Activated B cell treated with CpG ODN at 0.5 μM for 24 hours (primary cell): ENCODE results near the gene ZNF652. TPM values are rescaled to one million over a fixed set of nuclear protein-coding genes. Genes with fewer than 3 reads are reported as not detected.
A peak's percentile ranks its signal among the peaks of the same experiment; 100 is the strongest.

ENCODE experiments used
- ATAC-seq: fragments of 200-7000 bp; cut with Tn5 transposase; one replicate; pipeline ENCODE4 v1.10.0; 2021; ENCODE audit warnings: low read depth, mild to moderate bottlenecking, moderate library complexity
- CTCF ChIA-PET: fragments of 350-600 bp; sonication (Branson Sonifier 250); formaldehyde crosslinking; loops from one replicate; lab custom pipeline; 2021; ENCODE audit warnings: antibody characterized with exemption; lab: Charles Lee
- POLR2A ChIA-PET: fragments of 350-600 bp; sonication (Branson Sonifier 250); formaldehyde crosslinking; loops from one replicate; lab custom pipeline; 2021; ENCODE audit warnings: antibody characterized with exemption; lab: Charles Lee
- DNase-seq: peaks from one replicate; pipeline ENCODE4 v3.0.0; 2022
- H3K27ac Mint-ChIP-seq: one replicate; pipeline ENCODE4 v1.8.0; 2020; ENCODE audit warnings: mixed read lengths
- H3K27me3 Mint-ChIP-seq: one replicate; pipeline ENCODE4 v1.8.0; 2021; ENCODE audit warnings: mixed read lengths
- H3K36me3 Mint-ChIP-seq: one replicate; pipeline ENCODE4 v1.8.0; 2021; ENCODE audit warnings: low read depth, mixed read lengths
- H3K4me1 Mint-ChIP-seq: one replicate; pipeline ENCODE4 v1.8.0; 2021; ENCODE audit warnings: mixed read lengths
- H3K4me3 Mint-ChIP-seq: one replicate; pipeline ENCODE4 v1.8.0; 2020; ENCODE audit warnings: mild to moderate bottlenecking, mixed read lengths
- H3K9me3 Mint-ChIP-seq: one replicate; pipeline ENCODE4 v1.8.0; 2020; ENCODE audit warnings: mixed read lengths
- CTCF ChIP-seq: fragments of 200-600 bp; IDR thresholded peaks from one replicate; pipeline ENCODE4 v1.8.0; 2022; ENCODE audit warnings: antibody characterized with exemption, mild to moderate bottlenecking
- intact Hi-C: fragments of 100-400 bp; cut with micrococcal nuclease; formaldehyde crosslinking; loops from one replicate; pipeline ENCODE4 v1.15.1; 2024
- total RNA-seq: library from RNA; stranded (reverse); gene quantifications from 2 replicates; pipeline ENCODE4 v1.2.3, GENCODE V29; 2022

Gene ZNF652
- total RNA-seq, 1 donor from 2014 or later = 40.6 TPM

DNA sequence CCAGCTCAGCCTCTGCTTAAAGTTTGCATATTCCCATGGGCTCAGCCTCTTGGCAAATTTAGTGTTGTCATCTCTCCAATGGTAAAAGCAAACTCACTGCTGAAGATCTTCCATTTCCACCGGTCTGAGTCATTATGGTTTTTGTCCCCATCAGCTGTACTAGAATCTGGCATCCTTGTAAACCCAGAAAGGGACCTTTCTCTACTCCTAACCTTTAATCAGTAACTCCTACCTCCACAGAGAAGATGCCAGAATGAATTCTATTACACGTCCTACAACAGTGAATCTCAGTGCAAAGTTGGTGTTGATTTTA lies 45.8 kb downstream of the ZNF652 start:
- Mint-ChIP-seq H3K36me3 (peaks cover 16% of the 10 kb centered on the region), H3K27ac (peak overlapping the region; percentile 74), H3K27me3 (no peaks in the 10 kb centered on the region), H3K4me1 (peaks cover 26% of the 10 kb centered on the region), H3K9me3 (no peaks in the 10 kb centered on the region), H3K4me3 (peak overlapping the region; percentile 82)
- no peak for DNase-seq
- ChIA-PET POLR2A (interaction anchor here (0.6 to 4.4 kb wide), 5 partner anchors 24 to 78 kb away, joined by 3 to 38 read pairs (median 13); partner anchors contain the start of gene ZNF652), CTCF (interaction anchor here (0.7 to 6.2 kb wide), 17 partner anchors 14 to 240 kb away, joined by 3 to 126 read pairs (median 5); partner anchors contain the start of gene ZNF652)
- intact Hi-C loops = no loop called here
- ATAC-seq = no peak
- TF ChIP-seq CTCF = no peak

- Mint-ChIP-seq H3K27ac (peak overlapping the region; percentile 74), H3K36me3 (peaks cover 20% of the 10 kb centered on the region), H3K4me1 (peaks cover 26% of the 10 kb centered on the region), H3K27me3 (no peaks in the 10 kb centered on the region), H3K9me3 (no peaks in the 10 kb centered on the region), H3K4me3 (peak overlapping the region; percentile 82)
- ChIA-PET CTCF (interaction anchor here (0.6 to 6.2 kb wide), 20 partner anchors 14 to 241 kb away, joined by 3 to 126 read pairs (median 5); partner anchors contain the start of gene ZNF652), POLR2A (interaction anchor here (0.6 to 4.4 kb wide), 5 partner anchors 25 to 96 kb away, joined by 3 to 38 read pairs (median 13); partner anchors contain the start of gene ZNF652)
- intact Hi-C loops = loop anchor here (1.0 kb wide), 5 partner anchors 27 to 241 kb away; no protein-coding TSS in a partner anchor
- ATAC-seq = peak; percentile 96
- peak; percentile 38 for DNase-seq
- peak; percentile 73 for TF ChIP-seq CTCF
Observed at GRCh38 chr17:49315551-49316257, 46.3 kb downstream of the ZNF652 start.

DNA sequence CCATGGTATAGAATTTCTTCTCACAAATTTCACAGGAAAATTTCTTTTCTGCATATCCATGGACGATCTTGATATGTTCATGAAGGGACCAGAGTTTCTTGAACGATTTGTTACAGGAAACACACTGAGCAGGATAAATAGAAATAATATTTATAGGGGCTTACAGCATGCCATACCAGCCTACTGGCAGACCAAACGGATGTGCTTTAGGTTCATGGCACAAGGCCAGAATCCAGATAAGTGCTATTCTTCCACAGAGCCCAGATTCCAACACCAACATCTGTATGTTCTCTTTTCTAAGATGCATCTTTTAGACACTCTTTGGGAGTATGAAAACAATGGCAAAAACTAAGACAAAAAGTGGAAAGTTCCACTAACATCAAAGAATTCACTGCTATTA lies 49.3 kb downstream of the ZNF652 start:
- DNase-seq (no peak), ATAC-seq (no peak)
- Mint-ChIP-seq H3K36me3 (peaks cover 36% of the 10 kb centered on the region), H3K27ac (no peak overlapping the region), H3K9me3 (no peaks in the 10 kb centered on the region), H3K4me1 (peaks cover 23% of the 10 kb centered on the region), H3K27me3 (no peaks in the 10 kb centered on the region), H3K4me3 (no peak overlapping the region)
- ChIA-PET CTCF (no interaction called here), POLR2A (interaction anchor here (0.5 kb wide), 1 partner anchor 428 kb away, joined by 4 read pairs; no protein-coding TSS in a partner anchor)
- TF ChIP-seq CTCF = no peak
- intact Hi-C loops = no loop called here

DNA sequence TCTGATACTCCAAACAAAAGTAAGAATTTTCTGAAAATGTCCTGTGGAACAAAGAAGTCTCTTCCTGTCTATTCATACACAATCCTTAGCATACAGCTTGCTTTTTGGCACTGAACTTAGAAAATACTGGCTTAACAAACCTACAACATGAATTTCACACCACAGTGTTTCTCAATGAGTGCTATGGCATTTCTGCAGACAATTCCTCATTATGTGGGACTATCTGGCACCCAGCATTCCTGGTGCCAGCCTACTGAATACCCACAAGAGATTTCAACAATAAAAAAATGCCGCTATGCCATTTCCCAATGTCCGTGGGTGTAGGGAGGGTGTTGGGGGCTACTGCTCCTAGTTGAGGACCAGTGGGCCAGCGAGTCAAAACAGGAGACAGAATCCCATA lies 62.1 kb downstream of the ZNF652 start:
- CTCF ChIA-PET = no interaction called here
- intact Hi-C loops = loop anchor here (10.0 kb wide), 1 partner anchor 625 kb away; no protein-coding TSS in a partner anchor
- Mint-ChIP-seq H3K27me3 (no peaks in the 10 kb centered on the region), H3K36me3 (peaks cover 55% of the 10 kb centered on the region), H3K4me1 (no peaks in the 10 kb centered on the region), H3K4me3 (no peak overlapping the region), H3K9me3 (no peaks in the 10 kb centered on the region), H3K27ac (no peak overlapping the region)
- no peak for TF ChIP-seq CTCF
- no peak for DNase-seq
- no peak for ATAC-seq
- POLR2A ChIA-PET = interaction anchor here (1.1 kb wide), 1 partner anchor 70 kb away, joined by 6 read pairs; no protein-coding TSS in a partner anchor

DNA sequence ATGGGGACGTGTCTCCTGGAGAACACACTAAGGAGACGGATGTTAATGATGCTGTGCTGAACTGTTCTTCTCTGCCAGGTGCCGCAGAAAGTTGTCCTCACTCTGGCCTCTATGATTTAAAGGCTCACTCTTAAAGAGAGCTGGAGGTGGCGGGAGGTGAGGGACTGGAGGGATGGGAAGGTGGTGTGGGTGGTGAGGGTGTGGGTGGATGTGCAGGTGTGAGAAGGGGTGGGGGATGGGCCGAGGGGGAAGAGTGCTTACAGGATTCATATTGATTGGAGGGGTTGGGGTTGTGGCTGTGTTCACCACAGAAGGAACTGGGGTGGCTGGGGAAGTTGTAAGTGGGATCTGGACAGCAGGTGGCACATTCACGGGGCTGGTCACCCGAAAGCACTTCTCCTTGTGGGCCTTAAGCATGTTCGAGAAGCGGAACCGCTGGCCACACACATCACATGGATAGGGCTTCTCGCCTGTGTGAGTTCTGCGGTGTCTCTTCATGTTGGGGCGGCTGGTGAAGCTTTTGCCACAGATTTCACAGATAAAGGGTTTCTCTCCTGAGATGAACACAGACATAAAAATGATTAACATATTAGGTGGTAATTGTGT lies 63.6 kb downstream of the ZNF652 start:
- POLR2A ChIA-PET = no interaction called here
- ATAC-seq = no peak

More for the DNA sequence above, 63.6 kb downstream of the ZNF652 start:
- Mint-ChIP-seq H3K4me3 (no peak overlapping the region), H3K4me1 (no peaks in the 10 kb centered on the region), H3K9me3 (no peaks in the 10 kb centered on the region), H3K27me3 (no peaks in the 10 kb centered on the region), H3K36me3 (peaks cover 46% of the 10 kb centered on the region), H3K27ac (no peak overlapping the region)
- no peak for TF ChIP-seq CTCF
- DNase-seq = no peak
- intact Hi-C loops = loop anchor here (10.0 kb wide), 1 partner anchor 624 kb away; no protein-coding TSS in a partner anchor
- CTCF ChIA-PET = no interaction called here
